K562 (cell line): ENCODE results near the gene EMID1. TPM values are rescaled to one million over a fixed set of nuclear protein-coding genes. Genes with fewer than 3 reads are reported as not detected.

Experiments used
- ELF4 ChIP-seq: fragments of 450-650 bp; formaldehyde crosslinking; IDR thresholded peaks from 2 replicates; pipeline ENCODE4 v1.4.0; 2022; ENCODE audit warnings: missing genetic modification characterization
- GABPA ChIP-seq: fragments of 200-800 bp; sonication (Bioruptor generic); conservative IDR thresholded peaks from 2 replicates; pipeline ENCODE4 v1.6.1; 2016; ENCODE audit warnings: low read depth, missing genetic modification characterization, missing compliant biosample characterization
- HDAC1 ChIP-seq, 2 experiments: fragments of 450-650 bp; IDR thresholded peaks; 2 replicates each; pipeline ENCODE4 v1.6.1; 2016 to 2017; ENCODE audit warnings: inconsistent platforms in 1 of 2, mild to moderate bottlenecking in 1 of 2, moderate library complexity in 1 of 2
- HDAC2 ChIP-seq: fragments of 450-650 bp; IDR thresholded peaks from 2 replicates; pipeline ENCODE4 v1.6.1; 2016; ENCODE audit warnings: mild to moderate bottlenecking
- HDAC8 ChIP-seq: fragments of 450-650 bp; IDR thresholded peaks from 2 replicates; pipeline ENCODE4 v1.6.1; 2016; ENCODE audit warnings: mild to moderate bottlenecking, missing genetic modification characterization, moderate library complexity, missing compliant biosample characterization
- KDM5B ChIP-seq: fragments of 200-600 bp; sonication (generic); IDR thresholded peaks from 2 replicates; pipeline ENCODE4 v1.6.1; 2012; ENCODE audit warnings: low read depth, mild to moderate bottlenecking, moderate library complexity, low read length, control low read depth, inconsistent platforms; ENCODE audit not compliant: insufficient replicate concordance
- NCOA1 ChIP-seq: fragments of 450-650 bp; IDR thresholded peaks from 2 replicates; pipeline ENCODE4 v1.6.1; 2016; ENCODE audit warnings: low read depth
- NFE2 ChIP-seq: IDR thresholded peaks from 2 replicates; pipeline ENCODE4 v1.6.1; 2014; ENCODE audit warnings: antibody characterized with exemption, low read depth
- NFIC ChIP-seq: fragments of 450-650 bp; IDR thresholded peaks from 2 replicates; pipeline ENCODE4 v1.6.1; 2017; ENCODE audit warnings: mild to moderate bottlenecking, inconsistent platforms
- POLR2G ChIP-seq: fragments of 200-400 bp; formaldehyde crosslinking; IDR thresholded peaks from 2 replicates; pipeline ENCODE4 v1.6.1; 2017; ENCODE audit warnings: low read depth, mild to moderate bottlenecking, antibody characterized with exemption, low read length, moderate library complexity
- PYGO2 ChIP-seq: fragments of 450-650 bp; IDR thresholded peaks from 2 replicates; pipeline ENCODE4 v1.6.1; 2016; ENCODE audit warnings: mild to moderate bottlenecking, missing genetic modification characterization, moderate library complexity, missing compliant biosample characterization
- RCOR1 ChIP-seq, 2 experiments: IDR thresholded peaks; 2 replicates each; pipeline ENCODE4 v1.6.1; 2012; ENCODE audit warnings: low read depth in 2 of 2, low read length in 2 of 2, borderline replicate concordance in 1 of 2, improper control_type of control experiment in 1 of 2
- RUNX1 ChIP-seq: sonication (generic); IDR thresholded peaks from 2 replicates; pipeline ENCODE4 v1.6.1; 2016; ENCODE audit warnings: antibody characterized with exemption, low read depth
- SIN3A ChIP-seq, 2 experiments: fragments of 150-350 bp in 1 of 2; IDR thresholded peaks; 2 replicates each; pipeline ENCODE4 v1.6.1; 2011 to 2016; ENCODE audit warnings: borderline replicate concordance in 2 of 2, low read depth in 2 of 2, low read length in 2 of 2, mild to moderate bottlenecking in 2 of 2, moderate library complexity in 2 of 2; ENCODE audit not compliant: control insufficient read depth in 1 of 2
- TAF1 ChIP-seq: IDR thresholded peaks from 2 replicates; pipeline ENCODE4 v1.6.1; 2011; ENCODE audit warnings: mild to moderate bottlenecking, low read length, moderate library complexity; ENCODE audit not compliant: insufficient read depth, control insufficient read depth, severe bottlenecking; ENCODE audit errors: extremely low read depth
- YBX1 ChIP-seq: fragments of 450-650 bp; IDR thresholded peaks from 2 replicates; pipeline ENCODE4 v1.7.1; 2016; ENCODE audit warnings: mild to moderate bottlenecking
- YY1 ChIP-seq, 3 experiments: IDR thresholded peaks; 2 replicates each; pipeline ENCODE4 v1.6.1; 2011; ENCODE audit warnings: low read length in 2 of 3, mild to moderate bottlenecking in 2 of 3, moderate library complexity in 2 of 3, borderline replicate concordance in 1 of 3, control low read depth in 1 of 3, low read depth in 1 of 3; ENCODE audit not compliant: insufficient read depth in 3 of 3, insufficient replicate concordance in 2 of 3, control insufficient read depth in 1 of 3, insufficient read length in 1 of 3; ENCODE audit errors: extremely low read depth in 1 of 3
- ZBTB7A ChIP-seq: IDR thresholded peaks from 2 replicates; pipeline ENCODE4 v1.6.1; 2011; ENCODE audit warnings: low read depth, mild to moderate bottlenecking, low read length, moderate library complexity, borderline replicate concordance; ENCODE audit not compliant: control insufficient read depth
- ZKSCAN1 ChIP-seq: fragments of 150-350 bp; IDR thresholded peaks from 2 replicates; pipeline ENCODE4 v1.6.1; 2016; ENCODE audit warnings: low read depth, low read length
- ZNF174 ChIP-seq: fragments of 250-450 bp; sonication (Bioruptor Pico); IDR thresholded peaks from 2 replicates; pipeline ENCODE4 v1.4.0; 2020; ENCODE audit warnings: mild to moderate bottlenecking
- ZNF695 ChIP-seq: fragments of 450-650 bp; formaldehyde crosslinking; IDR thresholded peaks from 2 replicates; pipeline ENCODE4 v1.4.0; 2020; ENCODE audit warnings: mild to moderate bottlenecking, moderate library complexity
- polyA plus RNA-seq, 8 experiments: library from polyadenylated mRNA; depleted of rRNA in 4 of 8; stranded (reverse) in 5 of 8; unstranded in 3 of 8; fragments of >200 nt; fragmentation: Nextera tagmentation in 2 of 8; fragmentation: Illumina TruSeq in 1 of 8; extraction: Ambion mirVana in 2 of 8; extraction: Trizol in 1 of 8; gene quantifications; 2 replicates each; pipeline versions ENCODE4 v1.2.1 to v1.2.3, GENCODE V29; 2011 to 2014; ENCODE audit warnings: inconsistent platforms in 1 of 8, missing spikeins in 1 of 8
- total RNA-seq, 7 experiments: library from RNA; depleted of rRNA in 6 of 7; stranded (reverse); fragments of >200 nt in 6 of 7; fragmentation: Illumina TruSeq in 2 of 7; extraction: Trizol in 2 of 7; gene quantifications; 2 replicates each; pipeline versions ENCODE4 v1.2.1 to v1.2.3, GENCODE V29; 2011 to 2021; ENCODE audit warnings: low replicate concordance in 1 of 7

The EMID1 gene
- total and polyA plus RNA-seq, 9 of the 15 experiments (the other 6 are each of a cell fraction or from before 2014, with no cell fraction given), result 0.15 to 7.2 (median 2.7) TPM

DNA sequence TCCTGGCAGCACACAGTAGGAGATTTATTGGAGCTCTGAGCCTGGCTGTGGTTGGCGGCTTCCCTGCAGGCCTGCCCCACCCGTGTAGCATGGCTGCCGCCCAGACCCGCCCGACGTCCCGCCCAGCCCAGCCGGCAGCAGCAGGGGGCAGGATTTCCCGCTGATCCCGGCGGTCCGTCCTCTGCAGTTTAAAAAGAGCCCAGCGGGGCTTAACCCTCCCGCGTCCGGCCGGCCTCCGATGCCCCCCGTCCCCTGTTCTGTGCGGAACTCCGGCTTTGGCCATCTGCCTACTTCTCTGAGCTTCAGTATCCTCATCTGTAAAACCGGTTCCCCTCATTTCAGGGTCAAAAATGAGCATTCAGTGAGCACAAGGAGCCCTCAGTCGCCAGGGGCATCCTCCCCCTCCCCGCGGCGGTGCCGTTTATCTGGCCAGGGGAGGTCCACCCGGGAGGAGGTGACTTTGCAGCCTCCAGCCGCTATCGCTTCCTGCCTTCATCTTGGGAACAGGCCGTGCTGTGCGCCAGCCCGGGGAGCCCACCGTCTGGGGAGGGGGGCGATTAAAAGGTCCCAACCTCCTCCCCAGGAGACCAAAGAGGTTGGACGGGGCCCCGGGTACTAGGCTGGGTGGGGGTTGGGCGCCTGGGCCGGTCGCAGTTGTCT lies 100.6 kb downstream of the EMID1 start, which contains the start of gene GAS2L1 (continued):
- TF ChIP-seq SIN3A (IDR thresholded peaks at IDR 0.05; ENCODE audit: borderline replicate concordance in 2 of 2, control insufficient read depth in 1 of 2, low read depth in 2 of 2, low read length in 2 of 2) (peak in 1 of 2 experiments; percentile 36; a peak in 1 of 4 replicates), HDAC8 (tag) (no peak), ZBTB7A (peak; percentile 73; the same call in 1 of the 2 replicates), POLR2G (peak; percentile 92), YBX1 (no peak), NFE2 (0 out of 2 replicates have a peak, but pooled peaks have one; percentile 47), RCOR1 (IDR thresholded peaks at IDR 0.05; ENCODE audit: borderline replicate concordance in 1 of 2, low read depth in 2 of 2, low read length in 2 of 2) (peak in 1 of 2 experiments; percentile 47; a peak in 1 of 4 replicates), YY1 (IDR thresholded peaks at IDR 0.05; ENCODE audit: borderline replicate concordance in 1 of 3, control insufficient read depth in 1 of 3, extremely low read depth in 1 of 3, insufficient read depth in 3 of 3, insufficient read length in 1 of 3, insufficient replicate concordance in 2 of 3, low read depth in 1 of 3, low read length in 2 of 3) (peak in 2 of 3 experiments; percentile 70 to 88), KDM5B (peak; percentile 53), NCOA1 (0 out of 2 replicates have a peak, but pooled peaks have one; percentile 46), ZNF174 (CRISPR knock-in tag) (no peak), RUNX1 (no peak), ELF4 (CRISPR knock-in tag) (no peak), PYGO2 (tag) (no peak), HDAC2 (peak; percentile 87; the same call in 1 of the 2 replicates), TAF1 (peak; percentile 41), GABPA (tag) (no peak), ZKSCAN1 (peak; percentile 100), ZNF695 (CRISPR knock-in tag) (no peak), HDAC1 (IDR thresholded peaks at IDR 0.05) (peak in 1 of 2 experiments; percentile 36; a peak in 1 of 4 replicates), NFIC (peak; percentile 48; the same call in 1 of the 2 replicates)
- TF ChIP-seq, all 486 proteins: peak for 82
